Neural progenitor cell (in vitro differentiated cells): Measurements from ENCODE around the gene AADACL4.

Source experiments
- CTCF ChIP-seq: fragments of 200-600 bp; sonication (generic); IDR thresholded peaks from 2 replicates; pipeline ENCODE4 v1.5.1; 2017; ENCODE audit warnings: antibody characterized with exemption, mild to moderate bottlenecking
- EZH2 ChIP-seq: fragments of 200-600 bp; sonication (generic); IDR thresholded peaks from 2 replicates; pipeline ENCODE4 v1.6.1; 2017; ENCODE audit warnings: antibody characterized with exemption, mild to moderate bottlenecking, moderate library complexity
- EZH2phosphoT487 ChIP-seq: fragments of 200-600 bp; sonication (generic); IDR thresholded peaks from 2 replicates; pipeline ENCODE4 v1.6.1; 2017; ENCODE audit warnings: antibody characterized with exemption

- no peak for TF ChIP-seq CTCF
- no peak for TF ChIP-seq EZH2
- no peak for TF ChIP-seq EZH2phosphoT487
Measured at GRCh38 chr1:12643785-12644184, at the start of gene AADACL4.
